Measurements from ENCODE around the gene SYT1. TPM values are rescaled to one million over a fixed set of nuclear protein-coding genes. Genes with fewer than 3 reads are reported as not detected.
A peak's percentile ranks its signal among the peaks of the same experiment; 100 is the strongest.

The SYT1 gene
- total RNA-seq, 4 donors from 2014 or later = 4.1 to 10.0 (median 6.7) TPM

DNA sequence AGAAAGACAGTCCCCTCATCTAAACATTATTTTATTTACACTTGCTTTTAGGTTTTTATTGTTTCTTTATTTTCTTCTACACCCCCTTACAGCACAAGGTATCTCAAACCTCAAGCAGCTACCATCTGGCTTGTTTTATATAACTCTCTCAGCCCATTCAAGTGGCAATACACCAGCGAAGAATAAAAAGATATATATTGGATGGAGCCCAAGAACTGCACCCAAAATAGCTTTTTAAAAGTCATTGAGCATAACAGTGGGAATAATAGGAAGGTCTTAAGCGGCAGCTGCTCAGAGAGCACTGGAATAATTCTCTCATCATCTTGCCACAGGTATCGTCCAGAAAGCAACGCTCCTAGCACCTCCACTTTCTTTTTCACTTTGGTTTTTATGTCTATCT lies 322.5 kb downstream of the SYT1 start:
- no peak for DNase-seq (ENCODE audit: extremely low spot score)
- TF ChIP-seq CTCF (IDR thresholded peaks at IDR 0.05) (no peak), POLR2AphosphoS5 (IDR thresholded peaks at IDR 0.05) (no peak), POLR2A (IDR thresholded peaks at IDR 0.05; ENCODE audit: low read depth) (no peak), EP300 (IDR thresholded peaks at IDR 0.05) (no peak)
- no peak overlapping the region for H3K27ac ChIP-seq (replicated peaks in 1 of 4)
- H3K4me3 ChIP-seq = peak overlapping the region in 1 of 4 donors; percentile 17
- no peaks in the 10 kb centered on the region for H3K27me3 ChIP-seq
- no peaks in the 10 kb centered on the region for H3K9me3 ChIP-seq
- peaks cover 0 to 3% (median 0%) of the 10 kb centered on the region in 4 donors for H3K4me1 ChIP-seq
- no peaks in the 10 kb centered on the region for H3K36me3 ChIP-seq
- 44% methylated on average over 4 of the region's 4 CpGs for WGBS
- intact Hi-C loops (cut with DNase I) = no loop called here

DNA sequence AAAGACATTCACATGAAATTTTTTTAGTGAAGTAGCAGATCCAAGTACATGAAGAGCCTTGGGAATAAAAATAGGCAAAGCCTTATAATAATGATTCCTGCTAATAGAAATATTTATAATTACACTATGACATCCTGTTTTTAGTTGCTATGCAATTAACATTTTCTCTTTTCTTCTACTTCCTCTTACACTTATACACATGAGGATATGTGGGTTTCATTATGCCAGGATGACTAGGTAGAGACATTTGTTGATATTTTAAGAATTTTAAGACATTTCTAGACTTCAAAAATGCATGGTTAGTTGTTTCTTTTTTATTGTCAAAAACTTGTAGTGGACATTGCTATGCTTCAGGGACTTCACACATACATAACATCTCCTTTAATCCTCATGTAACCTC lies 326.8 kb downstream of the SYT1 start:
- H3K27me3 ChIP-seq = no peaks in the 10 kb centered on the region
- H3K36me3 ChIP-seq = no peaks in the 10 kb centered on the region
- intact Hi-C loops (cut with DNase I) = no loop called here
- DNase-seq (ENCODE audit: extremely low spot score) = no peak
- no peak overlapping the region for H3K4me3 ChIP-seq
- TF ChIP-seq CTCF (IDR thresholded peaks at IDR 0.05) = no peak
- no peak for TF ChIP-seq EP300 (IDR thresholded peaks at IDR 0.05)
- no peak for TF ChIP-seq POLR2A (IDR thresholded peaks at IDR 0.05; ENCODE audit: low read depth)
- peaks cover 0 to 3% (median 0%) of the 10 kb centered on the region in 4 donors for H3K4me1 ChIP-seq
- no peak overlapping the region for H3K27ac ChIP-seq (replicated peaks in 1 of 4)
- H3K9me3 ChIP-seq = no peaks in the 10 kb centered on the region

- no peak for DNase-seq (ENCODE audit: extremely low spot score)
- H3K9me3 ChIP-seq = no peaks in the 10 kb centered on the region
- TF ChIP-seq CTCF (IDR thresholded peaks at IDR 0.05) = no peak
- 61% methylated on average over 3 of the region's 3 CpGs for WGBS
- H3K27ac ChIP-seq (replicated peaks in 1 of 4) = no peak overlapping the region
- H3K4me3 ChIP-seq = no peak overlapping the region
- intact Hi-C loops (cut with DNase I) = no loop called here
- no peaks in the 10 kb centered on the region for H3K4me1 ChIP-seq
- no peaks in the 10 kb centered on the region for H3K36me3 ChIP-seq
- no peaks in the 10 kb centered on the region for H3K27me3 ChIP-seq
Measured at GRCh38 chr12:79194595-79194994, 330.0 kb downstream of the SYT1 start.

DNA sequence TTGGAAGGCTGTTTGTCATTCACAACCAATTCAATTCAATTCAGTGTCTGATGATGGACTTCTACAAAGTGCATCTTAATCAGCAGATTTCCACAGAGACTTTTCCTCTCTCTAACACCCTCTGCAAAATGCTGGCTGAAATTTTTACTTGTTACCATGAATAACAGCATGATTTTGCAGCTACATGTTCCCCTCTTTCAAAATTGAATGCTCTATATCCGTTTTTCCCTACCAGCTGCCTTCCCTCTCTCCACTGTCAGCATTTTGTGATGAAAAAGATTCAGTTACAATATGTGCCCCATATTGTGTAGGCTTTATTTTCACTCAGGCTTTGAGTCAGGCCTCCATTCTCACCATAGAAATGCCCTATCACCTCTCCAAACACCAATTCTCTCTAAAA lies 334.6 kb downstream of the SYT1 start:
- Histone ChIP-seq H3K36me3 (no peaks in the 10 kb centered on the region), H3K27me3 (no peaks in the 10 kb centered on the region), H3K4me1 (no peaks in the 10 kb centered on the region), H3K9me3 (no peaks in the 10 kb centered on the region), H3K4me3 (no peak overlapping the region), H3K27ac (replicated peaks in 1 of 4) (no peak overlapping the region)
- TF ChIP-seq POLR2AphosphoS5 (IDR thresholded peaks at IDR 0.05) = no peak
- TF ChIP-seq EP300 (IDR thresholded peaks at IDR 0.05) = no peak
- no peak for TF ChIP-seq POLR2A (IDR thresholded peaks at IDR 0.05; ENCODE audit: low read depth)
- TF ChIP-seq CTCF (IDR thresholded peaks at IDR 0.05) = no peak
- intact Hi-C loops (cut with DNase I) = no loop called here
- no peak for DNase-seq (ENCODE audit: extremely low spot score)
- 69% methylated on average over 1 of the region's 1 CpG for WGBS

- Histone ChIP-seq H3K9me3 (no peaks in the 10 kb centered on the region), H3K27me3 (no peaks in the 10 kb centered on the region), H3K27ac (replicated peaks in 1 of 4) (no peak overlapping the region), H3K36me3 (no peaks in the 10 kb centered on the region), H3K4me1 (no peaks in the 10 kb centered on the region), H3K4me3 (no peak overlapping the region)
- no peak for TF ChIP-seq CTCF (IDR thresholded peaks at IDR 0.05)
- DNase-seq (ENCODE audit: extremely low spot score) = no peak
- intact Hi-C loops (cut with DNase I) = no loop called here
- WGBS = 88% methylated on average over 2 of the region's 2 CpGs
Measured at GRCh38 chr12:79200176-79200575, 335.6 kb downstream of the SYT1 start.
